Activated naive CD4-positive, alpha-beta T cell treated with anti-CD3 and anti-CD28 coated beads, Interleukin-2, amount 10 ng/mL, durations not matched to agents 5 hours and 36 hours (primary cell): Measurements from ENCODE around the gene MBD3L4. TPM values are rescaled to one million over a fixed set of nuclear protein-coding genes. Genes with fewer than 3 reads are reported as not detected.

Experiments
- total RNA-seq, 2 experiments: library from RNA; stranded (reverse); gene quantifications; one replicate each; pipeline ENCODE4 v1.2.3, GENCODE V29; 2021

Gene MBD3L4
- total RNA-seq, result not detected

DNA sequence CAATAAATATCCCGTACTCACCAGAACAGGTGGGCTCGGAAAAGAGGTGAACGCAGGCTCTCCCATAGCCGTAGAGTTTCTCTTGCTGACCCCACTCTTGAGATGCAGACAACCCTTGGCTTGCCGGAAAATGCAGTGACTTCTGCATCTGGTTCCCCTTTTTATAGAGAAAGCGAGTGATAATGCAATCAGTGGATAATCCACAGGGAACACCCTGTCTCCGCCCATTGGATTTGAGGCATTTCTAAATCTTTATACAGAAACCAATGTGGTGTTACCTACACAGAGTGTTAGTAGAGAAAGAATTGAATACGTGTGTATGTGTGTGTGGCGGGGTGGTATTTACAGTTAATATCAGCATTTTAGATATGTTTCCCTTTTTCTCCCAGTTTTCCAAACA lies at the start of gene MBD3L4:
Gene MBD3L4 (minus strand): TSS at position 101 of the 400 bp plus-strand sequence. CDS start 35 bp downstream, at position 66.

DNA sequence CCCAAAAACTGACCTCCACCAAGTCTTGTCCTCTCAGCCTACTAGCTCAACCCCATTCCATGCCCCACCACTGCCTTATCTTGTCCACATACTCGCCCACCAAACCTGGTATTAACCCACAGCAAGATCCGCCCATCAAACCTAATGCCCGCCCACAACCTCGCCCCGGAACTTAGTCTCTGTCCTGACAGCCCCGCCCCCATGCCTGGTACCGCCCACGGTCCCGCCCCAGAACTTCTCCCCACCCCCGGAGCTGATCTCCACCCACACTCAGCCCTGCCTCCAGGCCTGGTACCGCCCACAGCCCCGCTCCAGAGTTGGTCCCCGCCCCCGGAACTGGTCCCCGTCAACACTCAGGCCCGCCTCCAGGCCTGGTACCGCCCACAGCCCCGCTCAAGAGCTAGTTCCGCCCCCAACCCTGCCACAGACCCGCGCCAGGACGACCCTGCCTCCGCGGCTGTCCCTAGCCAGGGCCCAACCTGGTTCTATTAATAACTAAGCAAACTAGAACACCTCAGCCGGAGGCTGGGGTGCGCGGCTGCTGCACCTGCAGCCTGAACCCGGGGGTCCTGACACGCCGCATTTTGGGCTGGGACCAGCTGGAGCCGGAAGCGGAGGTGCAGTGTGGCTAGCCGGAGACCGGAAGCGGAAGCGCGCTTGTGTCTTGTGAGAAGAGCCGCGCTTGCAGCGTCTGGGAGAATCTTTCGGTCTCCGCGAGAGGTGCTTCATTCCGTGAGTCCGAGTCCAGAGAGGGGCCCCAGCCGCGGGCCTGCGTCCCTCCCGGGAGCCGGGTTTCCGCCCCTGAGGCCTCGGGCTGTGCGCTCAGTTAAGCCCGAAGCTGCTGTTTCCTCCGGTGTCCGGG lies 29.3 kb upstream of the MBD3L4 start, which contains the start of gene ZNF557:
Gene ZNF557 (plus strand): TSS at position 662 of the 862 bp plus-strand sequence. CDS start 5,372 bp downstream, outside the sequence.

DNA sequence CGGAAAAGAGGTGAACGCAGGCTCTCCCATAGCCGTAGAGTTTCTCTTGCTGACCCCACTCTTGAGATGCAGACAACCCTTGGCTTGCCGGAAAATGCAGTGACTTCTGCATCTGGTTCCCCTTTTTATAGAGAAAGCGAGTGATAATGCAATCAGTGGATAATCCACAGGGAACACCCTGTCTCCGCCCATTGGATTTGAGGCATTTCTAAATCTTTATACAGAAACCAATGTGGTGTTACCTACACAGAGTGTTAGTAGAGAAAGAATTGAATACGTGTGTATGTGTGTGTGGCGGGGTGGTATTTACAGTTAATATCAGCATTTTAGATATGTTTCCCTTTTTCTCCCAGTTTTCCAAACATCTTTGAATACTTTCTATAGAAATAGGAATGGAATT lies 18.6 kb upstream of the MBD3L4 start, which contains the start of gene MBD3L3:
Gene MBD3L3 (minus strand): TSS at position 101 of the 400 bp plus-strand sequence. CDS start 71 bp downstream, at position 30.

DNA sequence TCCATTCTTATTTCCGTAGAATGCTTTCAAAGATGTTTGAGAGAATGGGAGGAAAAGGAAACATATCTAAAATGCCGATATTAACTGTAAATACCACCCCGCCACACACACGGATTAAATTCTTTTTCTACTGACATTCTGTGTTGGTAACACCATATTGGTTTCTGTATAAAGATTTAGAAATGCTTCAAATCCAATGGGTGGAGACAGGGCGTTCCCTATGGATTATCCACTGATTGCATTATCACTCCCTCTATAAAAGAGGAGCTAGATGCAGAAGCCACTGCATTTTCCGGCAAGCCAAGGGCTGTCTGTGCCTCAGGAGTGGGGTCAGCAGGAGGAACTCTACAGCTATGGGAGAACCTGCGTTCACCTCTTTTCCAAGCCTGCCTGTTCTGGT lies 9.0 kb upstream of the MBD3L4 start, which contains the start of gene MBD3L2:
Gene MBD3L2 (plus strand): TSS at position 301 of the 400 bp plus-strand sequence. CDS start 53 bp downstream, at position 354.

DNA sequence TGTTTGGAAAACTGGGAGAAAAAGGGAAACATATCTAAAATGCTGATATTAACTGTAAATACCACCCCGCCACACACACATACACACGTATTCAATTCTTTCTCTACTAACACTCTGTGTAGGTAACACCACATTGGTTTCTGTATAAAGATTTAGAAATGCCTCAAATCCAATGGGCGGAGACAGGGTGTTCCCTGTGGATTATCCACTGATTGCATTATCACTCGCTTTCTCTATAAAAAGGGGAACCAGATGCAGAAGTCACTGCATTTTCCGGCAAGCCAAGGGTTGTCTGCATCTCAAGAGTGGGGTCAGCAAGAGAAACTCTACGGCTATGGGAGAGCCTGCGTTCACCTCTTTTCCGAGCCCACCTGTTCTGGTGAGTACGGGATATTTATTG lies 9.7 kb downstream of the MBD3L4 start, which contains the start of gene MBD3L5:
Gene MBD3L5 (plus strand): TSS at position 301 of the 400 bp plus-strand sequence. CDS start 34 bp downstream, at position 335.

DNA sequence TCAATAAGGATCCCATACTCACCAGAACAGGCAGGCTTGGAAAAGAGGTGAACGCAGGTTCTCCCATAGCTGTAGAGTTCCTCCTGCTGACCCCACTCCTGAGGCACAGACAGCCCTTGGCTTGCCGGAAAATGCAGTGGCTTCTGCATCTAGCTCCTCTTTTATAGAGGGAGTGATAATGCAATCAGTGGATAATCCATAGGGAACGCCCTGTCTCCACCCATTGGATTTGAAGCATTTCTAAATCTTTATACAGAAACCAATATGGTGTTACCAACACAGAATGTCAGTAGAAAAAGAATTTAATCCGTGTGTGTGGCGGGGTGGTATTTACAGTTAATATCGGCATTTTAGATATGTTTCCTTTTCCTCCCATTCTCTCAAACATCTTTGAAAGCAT lies 18.6 kb downstream of the MBD3L4 start, which contains the start of gene MBD3L2B:
Gene MBD3L2B (minus strand): TSS at position 101 of the 400 bp plus-strand sequence. CDS start 34 bp downstream, at position 67.

Other genes with a start within 250 kb of the MBD3L4 start
- gene ADGRE1, start 152.6 kb downstream of the MBD3L4 start, total RNA-seq, result 1 to 10 TPM; 1.6 to 1.9 TPM
- gene MBD3L2B, start 18.7 kb downstream of the MBD3L4 start, total RNA-seq, result not detected
- gene MBD3L5, start 9.6 kb downstream of the MBD3L4 start, total RNA-seq, result not detected
- not detected for gene MBD3L2, start 9.1 kb upstream of the MBD3L4 start, total RNA-seq
- gene MBD3L3, start 18.5 kb upstream of the MBD3L4 start, total RNA-seq, result not detected
- 10 to 100 TPM; 17.2 to 18.0 TPM for gene ZNF557, start 29.5 kb upstream of the MBD3L4 start, total RNA-seq